ENCODE measurements around the gene EVC. TPM values are rescaled to one million over a fixed set of nuclear protein-coding genes. Genes with fewer than 3 reads are reported as not detected.

EVC gene
- total RNA-seq, 1 donor from 2014 or later = 39.8 TPM

DNA sequence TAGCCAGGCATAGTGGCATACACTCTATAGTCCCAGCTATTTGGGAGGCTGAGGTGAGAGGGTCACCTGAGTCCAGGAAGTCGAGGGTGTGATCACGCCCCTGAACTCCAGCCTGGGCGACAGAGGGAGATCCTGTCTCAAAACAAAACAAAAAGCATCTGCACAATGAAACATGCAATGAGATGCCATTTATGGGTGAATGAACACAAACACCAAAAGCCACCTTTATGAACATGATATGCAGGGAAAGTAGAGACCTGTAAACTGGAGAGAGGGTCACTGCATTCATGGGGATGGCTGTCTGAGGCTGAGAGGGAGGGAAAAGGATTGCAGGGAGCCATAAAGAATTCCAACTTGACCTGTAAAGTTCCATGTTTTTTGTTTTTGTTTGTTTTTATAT lies 70.7 kb downstream of the EVC start:
- Mint-ChIP-seq H3K27ac (ENCODE audit: unreplicated experiment) (no peak overlapping the region), H3K27me3 (ENCODE audit: low read depth) (no peaks in the 10 kb centered on the region), H3K36me3 (ENCODE audit: low read depth) (peaks cover 31% of the 10 kb centered on the region), H3K9me3 (ENCODE audit: low read depth) (peaks cover 4% of the 10 kb centered on the region), H3K4me3 (ENCODE audit: unreplicated experiment) (no peak overlapping the region), H3K4me1 (ENCODE audit: low read depth) (no peaks in the 10 kb centered on the region)
- TF ChIP-seq, protein P1, sequence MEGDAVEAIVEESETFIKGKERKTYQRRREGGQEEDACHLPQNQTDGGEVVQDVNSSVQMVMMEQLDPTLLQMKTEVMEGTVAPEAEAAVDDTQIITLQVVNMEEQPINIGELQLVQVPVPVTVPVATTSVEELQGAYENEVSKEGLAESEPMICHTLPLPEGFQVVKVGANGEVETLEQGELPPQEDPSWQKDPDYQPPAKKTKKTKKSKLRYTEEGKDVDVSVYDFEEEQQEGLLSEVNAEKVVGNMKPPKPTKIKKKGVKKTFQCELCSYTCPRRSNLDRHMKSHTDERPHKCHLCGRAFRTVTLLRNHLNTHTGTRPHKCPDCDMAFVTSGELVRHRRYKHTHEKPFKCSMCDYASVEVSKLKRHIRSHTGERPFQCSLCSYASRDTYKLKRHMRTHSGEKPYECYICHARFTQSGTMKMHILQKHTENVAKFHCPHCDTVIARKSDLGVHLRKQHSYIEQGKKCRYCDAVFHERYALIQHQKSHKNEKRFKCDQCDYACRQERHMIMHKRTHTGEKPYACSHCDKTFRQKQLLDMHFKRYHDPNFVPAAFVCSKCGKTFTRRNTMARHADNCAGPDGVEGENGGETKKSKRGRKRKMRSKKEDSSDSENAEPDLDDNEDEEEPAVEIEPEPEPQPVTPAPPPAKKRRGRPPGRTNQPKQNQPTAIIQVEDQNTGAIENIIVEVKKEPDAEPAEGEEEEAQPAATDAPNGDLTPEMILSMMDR (IDR thresholded peaks at IDR 0.05) = no peak
- DNase-seq (ENCODE audit: low spot score) = no peak

DNA sequence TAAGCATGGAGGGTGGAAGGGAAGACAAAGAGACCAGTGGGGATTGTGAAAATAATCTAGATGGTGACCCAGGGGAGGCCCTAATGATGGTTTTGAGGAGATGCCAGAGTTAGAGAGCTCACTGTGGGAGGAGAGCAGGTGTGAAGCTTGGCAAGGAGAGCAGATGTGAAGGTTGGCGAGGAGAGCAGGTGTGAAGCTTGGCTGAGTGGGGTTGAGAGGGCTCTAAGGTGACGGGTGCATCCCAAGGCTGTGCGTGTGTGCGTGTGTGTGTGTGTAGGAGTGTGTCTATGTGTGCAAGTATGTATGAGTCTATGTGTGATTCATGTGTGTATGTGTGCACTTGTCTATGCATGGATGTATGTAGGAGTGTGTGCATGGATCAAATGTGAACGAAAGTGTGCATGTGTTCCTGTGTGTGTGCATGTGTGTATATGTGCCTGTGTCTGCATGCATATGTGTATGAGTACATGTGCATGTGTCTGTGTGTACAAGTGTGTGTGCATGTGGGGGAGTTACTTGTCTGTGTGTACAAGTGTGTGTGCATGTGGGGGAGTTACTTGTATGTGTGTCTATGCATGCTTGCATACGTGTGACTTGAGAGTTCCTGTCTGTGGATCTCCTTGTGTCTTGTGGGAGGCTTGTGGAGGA lies 72.0 kb downstream of the EVC start:
- Mint-ChIP-seq H3K4me3 (ENCODE audit: unreplicated experiment) (no peak overlapping the region), H3K27me3 (ENCODE audit: low read depth) (no peaks in the 10 kb centered on the region), H3K27ac (ENCODE audit: unreplicated experiment) (no peak overlapping the region), H3K9me3 (ENCODE audit: low read depth) (no peaks in the 10 kb centered on the region), H3K4me1 (ENCODE audit: low read depth) (no peaks in the 10 kb centered on the region), H3K36me3 (ENCODE audit: low read depth) (peaks cover 29% of the 10 kb centered on the region)
- DNase-seq (ENCODE audit: low spot score) = no peak
- TF ChIP-seq, protein P1 (IDR thresholded peaks at IDR 0.05) = no peak

DNA sequence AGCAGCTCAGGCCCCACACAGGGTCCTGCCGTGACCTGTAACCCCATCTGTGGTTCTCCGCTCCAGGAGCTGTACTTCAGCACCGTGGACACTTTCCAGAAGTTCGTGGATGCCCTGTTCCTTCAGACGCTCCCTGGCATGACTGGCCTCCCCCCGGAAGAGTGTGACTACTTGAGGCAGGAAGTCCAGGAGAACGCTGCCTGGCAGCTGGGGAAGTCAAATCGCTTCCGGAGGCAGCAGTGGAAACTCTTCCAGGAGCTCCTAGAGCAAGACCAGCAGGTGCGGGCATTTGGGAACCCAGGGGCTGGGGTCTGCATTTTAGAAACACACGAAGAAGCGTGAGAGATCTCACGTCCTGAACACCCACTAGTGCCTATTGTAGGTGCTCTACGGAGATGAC lies 72.5 kb downstream of the EVC start:
- H3K27me3 Mint-ChIP-seq (ENCODE audit: low read depth) = no peaks in the 10 kb centered on the region
- no peaks in the 10 kb centered on the region for H3K4me1 Mint-ChIP-seq (ENCODE audit: low read depth)
- TF ChIP-seq, protein P1 (IDR thresholded peaks at IDR 0.05) = no peak
- no peaks in the 10 kb centered on the region for H3K9me3 Mint-ChIP-seq (ENCODE audit: low read depth)
- H3K4me3 Mint-ChIP-seq (ENCODE audit: unreplicated experiment) = no peak overlapping the region
- no peak for DNase-seq (ENCODE audit: low spot score)
- H3K36me3 Mint-ChIP-seq (ENCODE audit: low read depth) = peaks cover 32% of the 10 kb centered on the region
- H3K27ac Mint-ChIP-seq (ENCODE audit: unreplicated experiment) = no peak overlapping the region

DNA sequence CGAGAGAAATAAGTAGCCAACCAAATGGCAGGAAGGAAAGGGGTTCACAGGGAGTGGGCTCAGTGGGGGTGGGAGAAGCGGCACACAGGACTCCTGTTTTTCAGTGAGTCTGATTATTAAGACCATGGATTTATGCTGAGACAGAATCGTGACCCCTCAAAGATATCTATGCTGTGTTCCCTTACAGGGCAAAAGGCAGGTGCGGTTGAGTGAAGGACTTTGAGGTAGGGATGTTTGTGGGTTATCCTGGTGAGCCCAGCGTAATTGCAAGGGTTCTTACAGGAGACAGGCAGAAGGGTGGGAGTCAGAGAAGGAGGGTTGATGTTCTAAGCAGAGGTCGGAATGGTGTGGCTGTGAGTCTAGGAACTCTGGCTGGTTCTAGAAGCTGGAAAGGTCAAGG lies 73.0 kb downstream of the EVC start:
- TF ChIP-seq, protein P1 (IDR thresholded peaks at IDR 0.05) = no peak
- Mint-ChIP-seq H3K27me3 (ENCODE audit: low read depth) (no peaks in the 10 kb centered on the region), H3K36me3 (ENCODE audit: low read depth) (peaks cover 35% of the 10 kb centered on the region), H3K4me1 (ENCODE audit: low read depth) (no peaks in the 10 kb centered on the region), H3K4me3 (ENCODE audit: unreplicated experiment) (no peak overlapping the region), H3K27ac (ENCODE audit: unreplicated experiment) (no peak overlapping the region), H3K9me3 (ENCODE audit: low read depth) (no peaks in the 10 kb centered on the region)
- no peak for DNase-seq (ENCODE audit: low spot score)

DNA sequence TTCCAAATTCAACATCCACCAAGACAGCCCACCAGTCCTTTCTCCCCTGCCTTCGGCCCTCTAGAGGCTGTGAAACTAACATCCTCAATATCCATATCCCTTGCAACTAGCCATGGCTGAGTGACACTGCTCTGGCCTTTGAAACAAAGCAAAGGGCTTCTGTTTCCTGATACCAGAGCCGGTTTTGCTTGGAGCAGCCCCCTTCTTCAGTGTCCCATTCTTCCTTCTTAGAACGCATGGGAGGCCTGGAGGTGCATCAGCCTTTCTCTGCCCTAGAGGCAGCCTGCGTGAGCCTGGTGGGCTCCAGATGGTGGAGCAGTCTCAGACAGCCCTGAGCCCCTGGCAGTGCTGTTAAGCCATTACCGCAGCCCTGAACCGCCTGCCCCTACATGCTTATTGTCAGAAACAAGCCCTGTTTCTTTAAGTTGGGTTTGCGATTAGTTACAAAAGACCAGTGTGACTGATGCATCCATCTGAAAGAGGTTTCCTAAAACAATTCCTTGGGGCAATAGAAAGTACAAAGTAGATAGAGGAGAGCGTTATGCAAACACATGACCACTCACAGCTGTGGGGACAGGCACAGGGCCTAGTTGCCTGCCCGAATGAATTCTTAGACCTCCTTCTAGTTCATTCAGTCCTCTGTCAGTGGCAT lies 74.1 kb downstream of the EVC start:
- H3K27ac Mint-ChIP-seq (ENCODE audit: unreplicated experiment) = no peak overlapping the region
- H3K4me1 Mint-ChIP-seq (ENCODE audit: low read depth) = no peaks in the 10 kb centered on the region
- TF ChIP-seq, protein P1 (IDR thresholded peaks at IDR 0.05) = peak; percentile 17
- H3K36me3 Mint-ChIP-seq (ENCODE audit: low read depth) = peaks cover 35% of the 10 kb centered on the region
- H3K4me3 Mint-ChIP-seq (ENCODE audit: unreplicated experiment) = no peak overlapping the region
- no peaks in the 10 kb centered on the region for H3K27me3 Mint-ChIP-seq (ENCODE audit: low read depth)
- DNase-seq (ENCODE audit: low spot score) = peak; percentile 37
- H3K9me3 Mint-ChIP-seq (ENCODE audit: low read depth) = no peaks in the 10 kb centered on the region

All from chondrocyte (in vitro differentiated cells).